HG03520 (cell line): Measurements from ENCODE around the gene ICAM3.
A peak's percentile ranks its signal among the peaks of the same experiment; 100 is the strongest.
"Not testable (repeated sequence)": the region's sequence is repeated elsewhere in the genome, so short reads cannot be mapped to it uniquely, and the experiment has no call there.

Experiments used
- ATAC-seq: cut with Tn5 transposase; IDR thresholded peaks from one replicate; pipeline ENCODE4 v1.9.1; 2021; ENCODE audit warnings: mild to moderate bottlenecking, moderate library complexity; ENCODE audit not compliant: unreplicated experiment

Gene ICAM3

DNA sequence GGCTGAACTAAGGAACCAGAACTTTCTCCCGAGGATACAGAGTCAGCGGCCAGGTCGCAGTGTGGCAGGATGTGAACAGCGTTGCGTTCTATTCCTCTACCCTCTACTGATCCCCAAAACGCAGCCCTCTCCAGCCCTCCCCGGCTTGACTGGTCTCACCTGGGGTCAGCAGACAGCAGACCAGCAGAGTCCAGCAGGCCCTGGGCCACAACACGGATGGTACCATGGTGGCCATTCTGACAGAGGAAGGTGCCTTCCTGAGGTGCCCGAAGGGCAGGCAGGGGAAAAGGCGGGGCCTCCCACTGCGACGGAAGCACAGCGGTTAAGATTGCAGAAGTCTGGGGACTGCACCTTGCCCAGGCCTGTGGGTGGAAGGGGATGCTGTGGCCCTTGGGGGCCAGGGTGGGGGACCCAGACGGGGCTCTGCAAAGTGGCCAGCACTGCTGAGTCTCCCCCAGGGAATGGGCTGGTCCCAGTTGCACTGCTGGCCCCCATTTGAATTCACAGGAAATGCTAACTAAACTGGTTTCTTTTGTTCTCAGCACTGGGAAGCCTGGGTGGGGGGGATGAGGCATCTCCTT is at the start of gene ICAM3:
TSS of gene ICAM3 (minus strand) at position 245 of the 581 bp plus-strand sequence. CDS start at position 235, 10 bp downstream.
- no peak for ATAC-seq

GRCh38 chr19:10388957-10389356 is 49.5 kb upstream of the ICAM3 start:
- ATAC-seq, result no peak

GRCh38 chr19:10384580-10384979 is 45.2 kb upstream of the ICAM3 start:
- no peak for ATAC-seq

DNA sequence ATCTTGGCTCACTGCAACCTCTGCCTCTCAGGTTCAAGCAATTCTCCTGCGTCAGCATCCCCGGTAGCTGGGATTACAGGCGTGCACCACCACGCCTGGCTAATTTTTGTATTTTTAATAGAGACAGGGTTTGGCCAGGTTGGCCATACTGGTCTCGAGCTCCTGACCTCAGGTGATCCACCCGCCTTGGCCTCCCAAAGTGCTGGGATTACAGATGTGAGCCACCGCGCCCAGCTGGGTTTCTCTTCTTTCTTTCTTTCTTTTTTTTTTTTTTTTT is 43.7 kb upstream of the ICAM3 start:
- not testable (repeated sequence) for ATAC-seq

DNA sequence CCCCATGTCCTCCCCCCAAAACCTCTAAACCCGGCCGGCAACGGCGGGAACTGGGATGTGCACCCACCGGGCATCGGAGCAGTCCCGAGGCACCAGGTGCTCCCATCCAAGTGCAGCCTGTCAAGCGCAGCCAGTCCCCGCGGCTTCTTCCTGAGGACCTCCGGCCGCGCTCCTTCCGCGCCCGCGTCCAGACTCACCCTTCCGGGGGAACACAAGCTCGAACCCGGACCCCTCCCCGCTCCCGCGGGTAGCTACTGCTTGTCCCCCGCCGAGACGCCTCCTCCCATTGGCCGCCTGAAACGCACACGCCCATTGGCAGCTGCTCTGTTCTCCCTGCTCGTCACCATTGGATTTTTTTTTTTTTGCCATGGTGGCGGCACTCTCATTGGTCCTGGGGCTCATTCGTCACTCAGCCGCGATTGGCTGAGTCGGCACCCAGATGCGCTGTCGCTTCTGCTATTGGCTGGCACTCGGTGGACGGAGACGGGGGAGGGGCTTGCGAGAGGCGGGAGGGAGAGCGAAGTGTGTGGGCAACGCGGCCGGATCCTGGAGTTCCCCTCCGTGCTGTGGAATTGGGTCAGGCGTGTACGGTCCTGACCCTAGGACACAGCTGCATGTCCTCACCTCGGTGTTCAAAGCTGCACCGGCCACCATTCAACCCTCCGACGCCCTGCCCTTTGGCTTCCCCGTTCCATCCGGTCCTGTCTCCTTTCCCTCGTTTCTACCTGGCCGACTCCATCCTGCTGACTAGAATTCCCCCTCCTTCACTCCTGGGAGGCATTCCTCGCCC is 41.1 kb upstream of the ICAM3 start, which contains the start of gene TYK2:
TSS of gene TYK2 (minus strand) at position 260 of the 790 bp plus-strand sequence. CDS start 2,166 bp downstream, outside the sequence.
- ATAC-seq, result peak; percentile 91

DNA sequence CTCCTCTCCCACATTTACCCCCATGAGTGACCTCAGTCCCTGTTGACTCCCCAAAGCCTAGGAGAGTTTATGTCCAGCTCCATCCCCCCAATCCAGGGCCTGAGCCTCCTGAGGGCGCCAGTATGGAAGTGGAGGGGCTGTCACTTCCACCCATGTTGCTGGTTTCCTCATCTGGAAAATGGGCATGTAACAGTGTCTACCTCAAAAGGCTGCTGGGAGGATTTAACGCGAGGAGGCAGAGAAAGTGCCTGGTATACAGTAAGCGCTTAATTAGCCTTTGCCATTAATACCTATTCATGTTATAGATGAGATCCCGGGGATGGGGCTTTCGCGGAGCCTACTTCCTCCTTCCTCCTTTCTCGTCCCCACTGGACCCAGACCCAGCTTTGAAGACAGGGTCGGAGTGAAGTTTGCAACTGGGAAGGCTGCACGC is 40.5 kb upstream of the ICAM3 start:
- no peak for ATAC-seq

DNA sequence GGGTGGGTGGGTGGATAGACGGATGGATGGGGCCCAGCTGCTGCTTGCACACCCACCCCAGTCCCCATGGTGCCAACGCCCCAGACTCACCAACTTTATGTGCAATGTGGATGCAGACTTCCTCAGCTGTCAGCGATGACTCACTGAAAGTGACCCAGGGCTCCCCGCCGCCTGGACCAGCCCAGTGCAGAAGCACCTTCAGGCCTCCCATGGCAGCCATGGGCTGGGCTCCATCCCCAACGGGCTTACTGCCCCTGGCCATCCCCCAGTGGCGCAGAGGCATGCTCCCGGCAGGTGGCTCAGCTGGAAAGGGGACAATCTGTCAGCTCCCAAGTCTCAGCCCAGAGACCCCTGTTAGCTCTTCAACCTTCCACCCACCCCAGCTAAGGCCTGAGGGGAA is 38.7 kb upstream of the ICAM3 start:
- ATAC-seq, result no peak

- not testable (repeated sequence) for ATAC-seq
Observed at GRCh38 chr19:10377140-10377640, 37.8 kb upstream of the ICAM3 start.

DNA sequence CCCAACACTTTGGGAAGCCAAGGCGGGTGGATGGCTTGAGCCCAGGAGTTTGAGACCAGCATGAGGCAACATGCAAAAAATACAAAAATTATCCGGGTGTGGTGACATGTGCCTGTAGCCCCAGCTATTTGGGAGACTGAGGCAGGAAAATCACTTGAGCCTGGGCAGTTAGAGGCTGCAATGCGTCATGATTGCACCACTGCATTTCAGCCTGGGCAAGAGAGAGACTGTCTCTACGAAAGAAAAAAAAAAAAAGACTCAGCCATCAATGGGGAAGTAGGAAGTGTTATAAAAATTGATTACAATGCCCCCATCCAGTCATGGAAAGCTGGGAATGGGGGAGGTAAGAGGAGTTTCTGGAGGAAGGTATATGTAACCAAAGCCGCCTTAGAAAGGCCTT is 35.5 kb upstream of the ICAM3 start:
- ATAC-seq, result no peak

DNA sequence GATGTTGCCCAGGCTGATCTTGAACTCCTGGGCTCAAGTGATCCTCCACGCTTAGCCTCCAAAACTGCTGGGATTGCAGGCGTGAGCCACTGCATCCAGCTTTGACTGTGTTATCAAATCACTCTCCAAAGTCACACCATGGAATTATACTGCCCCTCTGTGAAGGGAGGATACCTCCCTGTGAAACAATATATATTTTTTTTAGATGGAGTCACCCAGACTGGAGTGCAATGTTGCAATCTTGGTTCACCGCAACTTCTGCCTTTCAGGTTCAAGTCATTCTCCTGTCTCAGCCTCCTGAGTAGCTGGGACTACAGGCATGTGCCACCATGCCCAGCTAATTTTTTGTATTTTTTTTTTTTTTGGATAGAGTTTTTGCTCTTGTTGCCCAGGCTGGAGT is 33.3 kb upstream of the ICAM3 start:
- ATAC-seq, result no peak

DNA sequence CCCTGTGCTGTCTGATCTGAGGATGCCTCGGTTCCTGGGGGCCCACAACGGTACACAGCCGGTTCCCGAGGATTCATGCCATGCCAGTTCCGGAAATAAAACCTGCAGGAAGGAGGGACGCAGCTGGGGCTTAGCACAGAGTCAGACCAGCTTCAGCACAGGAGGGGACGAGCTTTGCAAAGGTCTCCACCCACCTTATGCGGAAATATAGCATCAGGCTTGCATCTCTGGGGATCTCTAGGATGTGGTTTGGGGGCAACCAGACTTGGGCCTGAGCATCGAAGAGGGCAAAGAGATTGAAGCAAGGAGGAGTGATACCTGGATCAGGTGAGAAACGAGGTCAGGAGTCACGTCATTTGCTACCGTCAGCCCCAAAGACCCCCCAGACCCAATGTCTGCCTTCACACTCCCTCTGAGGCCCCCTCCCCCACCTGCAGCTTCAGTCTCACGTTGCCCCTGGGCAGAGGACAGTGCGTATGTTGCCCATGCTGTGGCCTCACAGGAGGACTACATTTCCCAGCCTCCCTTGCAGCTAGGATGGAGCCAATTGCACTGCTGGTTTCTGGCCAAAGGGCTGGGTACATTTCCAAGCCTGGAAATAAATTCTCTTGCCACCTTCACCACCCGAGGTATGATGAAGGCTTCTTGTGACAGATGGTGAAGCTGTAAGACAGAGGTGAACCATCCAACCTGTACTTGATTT is 28.8 kb upstream of the ICAM3 start:
- ATAC-seq, result no peak

- ATAC-seq, result not testable (repeated sequence)
Observed at GRCh38 chr19:10366950-10367512, 27.6 kb upstream of the ICAM3 start.

GRCh38 chr19:10365518-10365917 is 26.1 kb upstream of the ICAM3 start:
- no peak for ATAC-seq

GRCh38 chr19:10364644-10365043 is 25.2 kb upstream of the ICAM3 start:
- no peak for ATAC-seq

GRCh38 chr19:10363789-10364281 is 24.4 kb upstream of the ICAM3 start:
- no peak for ATAC-seq

DNA sequence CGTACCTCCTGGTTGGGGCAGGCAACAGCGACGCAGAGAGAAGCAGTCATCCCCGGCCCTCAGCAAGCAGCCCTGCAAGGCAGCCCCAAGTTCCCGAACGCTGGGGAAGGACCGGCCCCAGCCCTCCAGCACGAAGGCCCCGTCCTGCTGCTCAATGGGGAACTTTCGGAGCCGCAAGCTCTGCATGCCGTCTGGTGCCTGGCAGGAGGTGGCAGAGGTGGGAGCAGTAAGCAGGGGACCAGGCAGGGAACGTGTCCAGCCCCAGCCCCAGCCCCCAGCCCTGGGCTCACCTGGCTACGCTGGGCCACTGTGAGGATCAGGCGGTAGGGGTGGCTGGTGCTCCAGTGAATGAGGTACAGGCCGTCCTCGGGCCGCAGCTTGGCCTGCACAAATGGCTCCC is 22.8 kb upstream of the ICAM3 start:
- ATAC-seq, result no peak

DNA sequence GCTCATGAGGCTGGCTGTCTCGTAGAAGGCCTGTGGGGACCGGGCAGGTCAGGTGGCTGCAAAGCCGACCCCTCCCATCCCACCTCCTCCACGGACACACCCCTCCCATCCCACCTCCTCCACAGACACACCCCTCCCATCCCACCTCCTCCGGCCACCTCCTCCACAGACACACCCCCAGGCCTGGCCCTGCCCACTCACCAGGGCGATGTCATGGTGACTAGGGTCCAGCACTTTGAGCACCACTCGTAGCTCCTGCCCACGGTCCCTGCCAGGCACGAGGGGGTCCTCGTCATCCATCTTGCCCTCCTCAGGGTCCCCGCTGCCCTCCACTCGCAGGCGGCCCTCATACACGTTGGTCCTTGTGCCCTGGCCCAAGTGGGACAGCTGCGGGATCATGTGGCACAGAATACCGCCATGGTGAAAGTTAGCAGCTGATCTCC is 22.2 kb upstream of the ICAM3 start:
- ATAC-seq, result no peak

- no peak for ATAC-seq
Observed at GRCh38 chr19:10356431-10356830, 17.0 kb upstream of the ICAM3 start.

GRCh38 chr19:10353793-10354391 is 14.5 kb upstream of the ICAM3 start:
- ATAC-seq, result no peak

DNA sequence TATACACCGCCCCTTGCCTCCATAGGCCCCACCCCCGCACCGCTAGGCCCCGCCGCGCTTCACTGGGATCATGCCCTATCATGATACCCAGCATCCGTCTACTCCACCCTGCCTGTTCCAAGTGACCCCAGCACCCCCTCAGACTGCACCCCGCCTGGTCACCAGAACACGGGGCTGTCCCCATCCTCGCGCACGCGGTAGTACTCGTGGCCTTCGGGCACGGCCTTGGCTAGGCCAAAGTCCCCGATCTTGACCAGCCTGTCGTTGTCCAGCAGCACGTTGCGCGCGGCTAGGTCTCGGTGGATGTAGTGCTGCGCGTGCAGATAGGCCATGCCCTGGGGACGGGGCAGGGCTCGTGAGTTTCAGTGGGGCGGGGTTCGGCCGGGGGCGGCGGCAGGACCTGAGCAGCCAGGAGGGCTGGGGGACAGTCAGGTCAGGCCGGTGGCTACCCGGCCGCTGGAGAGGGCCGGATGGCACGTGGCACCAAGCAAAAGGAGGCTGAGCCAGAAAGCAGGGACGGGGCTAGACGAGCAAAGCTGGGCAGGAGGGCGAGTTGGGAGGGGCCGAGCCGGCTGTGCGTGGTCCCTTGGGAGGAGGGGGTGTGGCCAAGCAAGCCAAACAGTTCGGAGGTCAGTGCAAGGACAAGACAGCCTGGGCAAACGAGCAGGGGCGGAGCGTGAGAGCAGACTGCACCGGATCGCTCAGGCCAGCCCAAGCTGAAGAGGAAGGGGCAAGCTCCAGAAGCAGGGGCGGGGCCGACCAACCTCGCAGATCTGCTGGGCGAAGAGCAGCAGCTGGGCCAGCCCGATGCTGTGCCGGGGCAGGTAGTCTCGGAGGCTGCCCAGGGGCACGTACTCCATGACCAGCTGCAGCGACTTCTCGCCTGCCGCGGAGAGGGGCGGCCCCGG is 13.6 kb upstream of the ICAM3 start:
- ATAC-seq, result no peak
